UCSD-AML1 (cell line): ENCODE results near the gene GFPT1.
A peak's percentile ranks its signal among the peaks of the same experiment; 100 is the strongest.

Source experiments
- DNase-seq: peaks from one replicate; lab custom pipeline; 2025; ENCODE audit not compliant: unreplicated experiment; lab: John Stamatoyannopoulos, UW

The GFPT1 gene

DNA sequence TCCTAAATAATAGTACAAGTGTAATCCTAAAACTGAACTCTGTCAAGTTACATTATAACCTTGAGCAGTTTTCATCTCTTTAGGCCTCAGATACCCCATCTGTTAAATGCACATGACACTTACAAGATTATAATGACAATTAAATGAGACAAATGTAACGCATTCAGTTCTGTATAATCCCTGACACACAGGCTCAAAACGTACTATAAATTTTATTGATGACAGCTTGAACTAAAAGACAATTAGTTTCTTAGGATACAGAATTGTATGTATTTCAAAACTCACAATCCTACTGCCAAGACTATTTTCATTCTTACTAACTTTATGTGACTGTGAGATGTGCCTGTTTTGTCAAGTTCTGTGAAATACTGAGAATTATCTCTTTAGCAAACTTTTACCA lies 56.2 kb downstream of the GFPT1 start:
- DNase-seq = no peak

DNA sequence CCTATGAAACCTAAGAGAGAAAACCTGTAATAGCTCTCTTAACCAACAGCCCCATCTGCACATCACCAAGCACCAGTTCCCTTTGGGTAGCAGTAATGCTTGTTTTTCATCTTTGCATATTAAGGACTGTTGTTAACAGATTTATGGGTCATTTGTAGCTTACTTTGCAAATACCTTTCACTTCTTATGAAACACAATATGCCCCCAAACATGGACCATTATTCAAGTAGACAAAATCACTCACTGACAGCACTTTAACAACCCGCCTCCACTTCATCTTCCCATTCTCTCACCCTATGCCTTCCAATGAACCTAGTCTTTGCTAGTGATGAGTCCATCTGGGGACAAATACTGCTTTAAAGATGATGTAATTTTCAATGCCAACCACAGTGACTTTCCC lies 64.4 kb downstream of the GFPT1 start:
- no peak for DNase-seq

DNA sequence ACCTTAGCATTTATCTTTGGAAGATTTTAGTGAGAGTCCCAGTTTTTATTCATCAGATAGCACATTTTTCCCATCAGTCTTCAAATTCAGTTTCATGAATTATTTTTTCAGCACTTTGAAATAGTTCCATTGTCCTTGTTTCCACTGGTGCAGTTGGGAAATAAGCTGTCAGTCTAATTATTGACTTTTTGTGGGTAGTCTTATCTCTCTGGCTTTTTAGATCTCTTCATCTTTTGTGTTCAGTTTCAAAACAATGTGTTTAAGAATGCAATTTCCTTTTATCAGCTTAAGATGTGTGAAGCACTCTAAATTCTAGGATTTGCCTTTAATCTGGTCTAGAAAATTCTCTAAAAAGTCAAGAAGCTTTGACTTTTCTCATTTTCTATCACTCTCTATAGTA lies 70.5 kb downstream of the GFPT1 start:
- DNase-seq = no peak

DNA sequence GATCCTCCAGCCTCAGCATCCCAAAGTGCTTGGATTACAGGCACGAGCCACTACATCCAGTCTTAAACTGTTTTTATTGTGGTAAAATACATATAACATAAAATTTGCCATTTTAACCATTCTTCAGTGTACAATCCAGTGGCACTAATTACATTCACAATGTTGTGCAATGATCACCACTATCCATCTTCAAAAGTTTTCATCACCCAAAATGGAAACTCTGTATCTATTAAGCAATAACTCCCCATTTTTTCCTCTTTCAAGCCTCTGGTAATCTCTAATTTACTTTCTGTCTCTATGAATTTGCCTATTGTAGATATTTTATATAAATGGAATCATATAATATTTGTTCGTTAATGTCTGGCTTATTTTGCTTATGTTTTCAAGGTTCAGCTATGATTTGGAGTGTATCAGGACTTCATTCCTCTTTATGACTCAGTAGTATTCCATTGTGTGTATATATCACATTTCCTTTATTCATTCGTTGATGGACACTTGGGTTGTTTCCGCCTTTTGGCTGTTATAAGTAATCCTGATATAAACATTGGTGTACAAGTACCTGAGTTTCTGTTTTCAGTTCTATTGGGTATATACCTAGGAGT lies 71.8 kb downstream of the GFPT1 start:
- no peak for DNase-seq

DNA sequence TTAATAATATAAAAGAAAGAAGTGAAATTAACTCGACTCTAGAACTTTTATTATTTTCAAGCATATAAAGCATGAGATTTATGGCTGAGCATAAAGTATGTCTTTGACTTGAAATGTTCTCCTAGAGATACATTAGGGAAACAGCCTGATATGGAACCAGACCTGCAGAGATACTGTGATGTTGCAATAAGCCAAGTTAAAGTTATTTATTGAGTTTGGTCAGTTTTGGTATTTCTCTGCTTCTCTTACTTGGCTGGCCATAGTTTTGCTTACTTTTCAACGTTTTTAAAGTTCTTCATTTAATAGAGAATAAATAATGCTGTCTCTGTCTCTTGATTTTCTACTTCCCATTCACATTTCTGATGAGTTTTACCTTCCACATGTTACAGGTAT lies 76.0 kb downstream of the GFPT1 start:
- DNase-seq = no peak

DNA sequence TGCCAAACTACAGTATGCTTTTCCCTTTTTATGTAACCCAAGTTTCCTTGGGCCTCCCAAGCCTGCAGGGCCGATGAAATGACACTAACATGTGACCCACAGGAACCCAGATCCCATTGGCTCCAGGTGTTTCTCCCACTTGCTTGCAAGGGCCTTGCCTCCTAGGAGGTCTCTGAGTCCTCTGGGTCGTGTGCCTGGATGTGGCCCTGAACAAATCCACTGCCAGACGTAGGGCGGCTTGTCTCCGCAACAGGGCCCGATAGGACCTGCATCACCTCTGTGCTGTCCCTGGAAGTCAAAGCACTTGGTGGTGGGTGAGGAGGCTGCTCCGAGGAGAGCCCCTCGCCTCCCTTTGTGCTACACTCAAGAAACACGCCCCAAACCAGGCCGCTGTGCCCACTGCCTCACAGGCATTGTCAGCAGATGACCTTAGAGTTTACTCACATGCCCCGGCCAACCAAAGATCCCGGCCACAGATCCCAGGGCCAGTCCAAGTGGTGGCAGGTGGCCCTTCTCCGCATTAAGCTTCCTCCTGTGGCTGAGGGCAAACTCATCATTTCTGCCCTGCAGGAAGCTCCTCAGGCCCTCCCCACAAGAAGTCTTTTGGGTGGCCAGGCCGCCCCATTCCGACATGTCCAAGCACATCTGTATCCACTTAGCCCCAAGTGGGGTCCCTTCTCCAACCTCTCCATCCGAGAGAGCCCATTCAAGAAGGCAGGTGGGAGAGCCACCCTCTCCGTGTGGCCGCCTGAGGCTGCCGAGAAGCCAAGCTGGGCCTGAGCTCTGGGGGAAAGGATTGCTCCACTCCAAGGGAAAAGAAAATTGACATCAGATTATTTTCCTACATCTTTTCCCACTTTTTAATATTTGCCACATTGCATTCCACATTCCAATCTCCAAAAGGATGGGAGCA lies 76.7 kb downstream of the GFPT1 start:
- DNase-seq = no peak

DNA sequence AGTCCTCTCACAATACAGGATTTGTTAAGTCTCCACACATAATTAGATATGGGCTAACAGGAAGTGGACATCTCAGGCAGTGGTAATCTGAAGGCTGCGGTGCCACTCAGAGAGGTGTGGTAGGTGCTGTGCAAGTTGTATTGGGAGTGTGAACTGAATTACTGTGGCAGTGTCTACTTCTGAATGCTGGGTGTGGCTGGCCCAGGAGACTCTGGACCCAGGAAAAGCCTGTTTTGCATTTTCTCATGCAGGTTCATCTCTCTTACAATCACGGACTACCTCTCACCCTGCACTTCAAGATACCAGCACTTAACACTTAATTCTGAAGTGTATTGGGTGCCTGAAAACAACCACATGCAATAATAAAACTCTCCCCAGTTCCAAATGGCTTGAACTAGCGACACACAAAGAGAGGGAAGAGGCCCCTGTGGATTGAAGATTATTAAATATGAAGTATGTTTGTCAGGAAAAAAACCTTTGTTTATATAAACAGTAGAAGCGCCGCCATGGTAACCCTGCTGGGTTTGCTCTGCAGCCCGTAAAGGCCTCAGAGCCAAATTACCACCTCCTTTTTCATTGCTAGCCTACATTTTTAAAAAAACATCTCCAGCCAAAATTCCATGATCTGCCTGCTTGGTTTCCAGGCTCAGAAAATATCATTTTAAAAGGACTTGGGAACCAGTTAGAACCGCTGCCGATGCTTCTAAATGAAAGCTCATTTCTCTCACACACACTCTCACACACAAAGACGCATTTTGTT lies 77.5 kb downstream of the GFPT1 start:
- DNase-seq = no peak

DNA sequence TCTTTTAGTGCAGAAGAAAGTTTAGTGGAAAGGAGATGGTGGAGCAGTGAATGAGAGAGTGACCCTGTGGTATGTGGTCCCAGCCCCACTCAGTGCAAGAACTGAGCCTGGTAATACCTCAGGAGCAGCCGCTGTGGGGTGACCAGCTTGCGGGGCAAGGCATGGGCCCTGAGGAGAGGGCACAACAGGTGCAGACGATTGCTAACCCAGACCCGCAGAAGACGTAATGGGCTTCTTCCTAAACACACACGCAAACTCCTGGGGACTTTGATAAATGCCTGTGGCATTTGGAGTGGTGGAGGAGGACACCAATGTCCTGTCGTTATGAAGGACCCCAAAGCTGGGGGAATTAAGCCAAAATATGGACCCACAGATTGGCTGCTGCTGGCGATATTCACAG lies 78.7 kb downstream of the GFPT1 start:
- DNase-seq = no peak

DNA sequence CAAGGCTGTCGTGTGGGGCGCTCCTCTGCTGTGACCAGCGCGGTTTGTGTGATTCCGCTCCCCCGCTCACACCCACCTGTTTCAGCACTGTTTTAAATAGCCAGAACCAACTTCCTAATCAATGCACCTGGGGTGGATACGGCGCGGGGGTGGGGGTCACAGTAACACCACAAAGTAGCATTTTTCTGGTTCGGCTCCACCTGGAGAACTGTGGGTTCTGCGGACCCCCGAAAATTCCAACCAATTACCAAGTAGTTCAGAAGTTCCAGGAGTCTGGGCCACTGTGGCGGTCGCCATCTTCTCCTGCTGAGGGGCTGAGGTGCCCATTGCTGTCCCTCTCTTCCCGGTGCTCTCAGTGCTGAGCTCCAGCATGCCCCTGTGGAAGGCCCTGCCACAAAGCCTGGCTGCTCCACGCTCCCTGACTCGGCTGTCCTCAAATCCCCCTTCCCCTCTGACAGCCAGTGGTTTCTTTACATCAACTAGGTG lies 79.4 kb downstream of the GFPT1 start:
- no peak for DNase-seq

DNA sequence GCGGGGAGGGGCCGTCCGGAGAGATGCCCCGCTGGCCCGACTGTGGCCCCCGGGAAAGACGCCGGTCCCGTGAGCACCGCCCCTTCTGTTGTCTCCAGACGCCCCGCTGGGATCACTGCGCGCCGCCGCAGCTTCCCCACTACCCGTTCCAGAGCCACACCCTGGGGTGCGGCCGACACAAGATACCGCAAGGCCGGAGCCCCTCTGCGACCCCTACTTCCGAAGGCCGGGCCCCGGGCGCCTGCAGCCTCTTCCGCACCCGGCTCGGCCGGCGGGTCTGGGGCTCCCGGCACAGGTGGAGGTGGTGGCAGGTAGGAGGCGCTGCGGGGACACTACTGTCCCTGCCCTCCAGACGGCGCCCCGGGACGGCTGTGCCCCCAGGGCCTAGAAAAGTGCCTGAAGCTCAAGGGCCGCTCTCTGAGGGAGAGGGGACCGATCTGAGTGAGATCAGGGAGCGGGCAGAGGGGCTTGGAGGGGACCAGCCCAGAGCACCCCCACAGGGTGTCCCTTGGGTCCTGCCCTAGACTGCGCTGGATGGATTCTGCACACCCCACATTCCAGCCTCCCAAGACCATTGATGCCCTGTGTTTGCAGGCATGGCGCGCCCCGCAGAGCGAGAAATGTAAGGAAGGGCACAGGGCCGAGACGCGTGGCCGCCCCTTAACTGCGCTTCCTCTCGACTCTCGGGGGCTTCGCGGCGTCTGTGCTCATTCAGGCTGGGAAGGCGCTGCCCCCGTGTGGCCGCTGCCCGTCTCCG lies 80.0 kb downstream of the GFPT1 start:
- peak; percentile 67 for DNase-seq

DNA sequence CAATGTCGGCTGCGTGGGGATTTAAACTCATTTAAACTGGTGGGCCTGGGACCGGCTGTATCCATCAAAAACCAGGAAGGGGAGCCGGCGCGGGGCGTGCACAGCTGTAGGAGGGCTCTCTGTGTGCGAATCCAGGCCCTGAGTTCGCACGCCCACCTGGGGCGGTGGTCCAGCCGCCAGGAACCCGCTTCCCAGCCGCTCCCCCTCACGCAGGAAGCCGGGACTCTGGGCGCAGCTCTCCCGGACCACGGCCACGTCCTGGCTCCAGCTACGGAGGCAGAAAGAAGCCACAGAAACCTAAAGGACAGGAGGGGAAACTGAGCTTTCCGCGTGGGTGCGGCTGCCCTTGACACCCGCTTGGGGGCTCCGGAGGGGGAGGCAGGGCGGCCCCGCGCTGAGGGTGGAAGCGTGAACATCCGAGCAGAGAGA lies 80.6 kb downstream of the GFPT1 start:
- no peak for DNase-seq

DNA sequence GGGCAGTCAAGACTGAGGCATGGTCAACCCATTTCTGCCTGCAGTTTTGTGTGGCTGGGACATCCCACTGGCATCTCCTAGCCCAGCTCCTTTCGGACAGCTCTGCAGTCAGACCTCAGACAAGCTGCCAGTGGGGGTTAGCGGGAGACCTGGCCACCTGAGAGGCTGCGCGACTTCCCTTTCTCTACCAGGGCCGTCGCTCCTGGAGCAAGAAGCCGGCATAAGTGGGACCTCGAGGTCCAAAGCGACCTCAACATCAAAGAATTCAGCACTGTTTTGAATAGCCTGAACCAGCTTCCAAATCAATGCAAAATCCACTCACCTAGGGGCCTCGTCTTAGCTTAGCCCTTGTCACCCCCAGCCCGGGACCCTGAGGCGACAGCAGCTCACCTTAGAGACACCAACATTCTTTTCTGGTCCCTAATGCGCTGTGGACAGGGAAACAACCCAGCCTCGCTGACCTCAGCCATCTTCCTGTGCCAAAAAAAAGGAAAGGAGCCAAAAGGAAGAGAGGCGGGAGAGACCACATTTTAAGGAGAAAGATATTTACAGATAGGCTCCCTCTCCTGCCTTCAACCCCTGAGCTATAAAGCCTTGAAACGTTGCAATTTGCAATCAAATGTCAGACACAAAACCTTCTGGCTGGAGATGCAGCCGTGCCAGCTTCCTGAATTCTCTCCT lies 81.2 kb downstream of the GFPT1 start:
- no peak for DNase-seq

DNA sequence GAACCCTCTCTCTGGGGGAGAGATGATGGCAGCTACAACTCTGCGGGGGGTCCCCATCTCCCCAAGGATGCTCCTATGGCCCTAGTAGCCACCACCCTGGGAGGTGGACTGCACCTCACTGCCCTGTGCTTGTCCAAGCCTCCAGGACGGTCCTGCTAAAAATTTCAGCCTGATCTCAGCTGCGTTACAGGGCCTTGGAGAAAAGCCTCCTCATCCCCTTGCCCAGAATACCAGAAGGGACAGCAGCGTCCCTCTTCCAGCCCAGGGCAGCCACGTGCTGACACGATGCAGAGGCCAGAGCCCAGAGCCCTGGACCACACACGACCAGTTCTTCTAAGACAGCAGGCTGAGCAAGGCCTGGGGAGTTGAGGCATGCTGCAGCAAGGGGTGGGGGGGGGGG lies 81.9 kb downstream of the GFPT1 start:
- no peak for DNase-seq

DNA sequence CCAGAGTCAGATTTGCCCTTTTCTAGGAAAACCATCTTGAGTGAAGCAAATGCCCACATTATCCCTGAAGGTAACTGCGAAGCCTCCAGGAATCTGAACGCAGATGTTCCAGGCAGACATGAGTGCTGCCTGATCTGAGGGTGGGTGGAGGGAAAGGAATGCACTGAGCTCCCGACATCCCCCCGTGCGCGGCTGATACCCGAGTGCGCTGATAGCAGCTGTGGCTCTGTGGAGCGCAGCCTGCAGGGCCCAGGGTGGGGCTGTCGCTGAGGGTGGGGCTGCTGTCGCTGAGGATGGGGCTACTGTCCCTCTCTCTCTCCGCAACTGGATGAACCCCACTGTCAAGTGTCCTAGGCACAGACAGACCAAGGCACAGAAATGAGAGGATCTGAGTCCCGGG lies 82.4 kb downstream of the GFPT1 start:
- DNase-seq = no peak

DNA sequence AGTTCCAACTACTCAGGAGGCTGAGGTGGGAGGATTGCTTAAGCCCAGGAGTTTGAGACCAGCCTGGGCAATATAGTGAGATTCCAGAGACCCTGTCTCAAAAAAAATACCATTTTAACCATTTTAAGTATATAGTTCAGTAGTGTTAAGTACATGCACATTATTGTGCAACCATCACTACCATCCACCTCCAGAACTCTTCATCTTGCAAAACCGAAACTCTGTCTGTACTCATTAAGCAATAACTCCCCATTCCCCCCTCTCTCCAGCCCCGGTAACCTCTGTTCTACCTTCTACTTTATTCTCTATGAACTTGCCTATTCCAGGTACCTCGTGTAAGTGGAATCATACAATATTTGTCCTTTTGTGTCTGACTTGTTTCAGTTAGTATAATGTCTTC lies 86.4 kb downstream of the GFPT1 start:
- no peak for DNase-seq

DNA sequence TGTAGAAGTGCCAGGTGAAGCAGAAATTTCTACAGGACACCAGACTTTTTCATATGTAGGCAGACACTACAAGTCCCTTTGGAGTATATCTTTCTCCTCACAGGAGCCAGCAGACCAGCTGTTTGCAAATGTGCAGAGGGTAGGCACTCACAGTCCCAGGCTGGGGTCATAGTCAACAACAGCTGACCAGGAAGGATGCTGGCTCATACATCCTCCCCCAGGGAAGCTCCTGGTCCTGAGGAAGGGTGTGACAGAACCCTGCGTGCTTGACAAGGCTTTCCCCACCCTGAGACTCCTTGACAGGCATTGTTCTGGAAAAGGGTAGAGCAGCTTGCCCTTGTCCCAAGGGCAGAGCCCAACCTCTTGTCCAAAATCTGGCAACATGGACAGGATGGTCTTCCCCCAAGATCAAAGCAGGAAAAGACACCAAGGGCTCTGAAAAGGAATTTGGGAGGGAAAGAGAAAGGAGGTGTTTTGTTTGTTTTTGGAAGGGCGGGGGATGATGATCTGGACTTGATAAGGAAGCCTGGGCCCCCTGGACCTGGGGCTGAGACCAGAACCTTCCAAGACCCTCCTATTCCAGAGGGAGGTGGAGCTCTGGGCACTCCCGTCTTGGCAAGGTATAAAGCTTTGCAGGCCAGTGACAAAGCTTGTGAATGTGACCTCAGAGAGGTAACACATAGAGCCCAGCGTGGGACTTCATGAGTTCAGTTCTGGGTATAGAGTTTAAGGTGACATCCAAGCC lies 87.1 kb downstream of the GFPT1 start:
- DNase-seq = no peak

DNA sequence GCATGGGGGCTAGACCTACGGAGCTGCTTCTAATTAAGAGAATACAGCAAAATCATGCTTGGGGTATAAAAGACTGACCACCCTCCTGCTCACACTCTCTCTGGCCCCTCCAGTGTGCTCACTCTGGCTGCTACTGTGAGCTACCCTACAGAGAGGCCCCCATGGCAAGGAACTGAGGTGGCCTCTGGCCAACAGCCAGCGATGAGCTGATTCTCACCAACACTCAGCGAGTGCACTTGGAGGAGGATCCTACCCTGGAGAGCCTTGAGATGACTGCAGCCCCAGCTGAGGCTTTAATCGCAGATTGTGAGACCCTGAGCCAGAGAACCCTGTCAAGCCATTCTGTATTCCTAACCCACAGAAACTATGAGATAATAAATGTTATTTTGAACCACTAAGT lies 88.2 kb downstream of the GFPT1 start:
- DNase-seq = no peak

DNA sequence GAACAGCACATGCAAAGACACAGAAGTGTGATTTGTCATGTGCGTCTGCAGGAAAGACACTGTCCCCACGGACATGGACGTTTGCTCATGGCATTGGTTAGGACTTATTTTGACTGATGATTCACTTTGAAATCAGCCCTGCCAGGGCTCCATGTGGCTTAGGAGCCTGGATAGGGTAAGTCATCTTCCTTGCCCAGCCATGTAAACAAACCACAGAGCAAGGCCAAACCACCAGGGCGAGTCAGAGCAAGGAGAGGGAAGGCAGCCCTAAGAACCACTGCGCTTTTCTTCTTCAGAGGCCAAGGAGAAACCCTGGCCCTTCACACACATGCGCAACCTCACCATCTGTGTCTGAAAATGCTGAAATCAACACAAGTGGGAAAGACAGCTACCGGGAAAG lies 88.8 kb downstream of the GFPT1 start:
- DNase-seq = no peak

DNA sequence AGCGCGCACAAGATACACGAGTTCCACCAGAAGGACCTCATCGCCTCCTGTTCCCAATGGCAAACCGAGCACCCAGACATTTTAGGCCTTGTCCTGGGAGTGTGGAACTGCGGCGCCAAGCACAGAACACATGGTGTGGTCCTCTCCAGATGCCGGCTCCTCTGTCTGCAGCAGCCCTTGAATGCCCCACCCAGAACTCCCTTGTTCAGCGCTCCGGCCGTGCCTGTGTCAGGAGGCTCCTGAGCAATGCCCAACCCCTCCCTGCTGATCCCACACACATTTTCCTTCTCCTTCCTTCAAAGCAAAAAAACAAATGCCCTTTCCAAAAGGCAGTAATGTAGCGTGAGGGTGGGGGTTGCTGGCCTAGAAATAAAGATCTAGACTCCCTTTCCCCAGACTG lies 89.8 kb downstream of the GFPT1 start:
- no peak for DNase-seq

DNA sequence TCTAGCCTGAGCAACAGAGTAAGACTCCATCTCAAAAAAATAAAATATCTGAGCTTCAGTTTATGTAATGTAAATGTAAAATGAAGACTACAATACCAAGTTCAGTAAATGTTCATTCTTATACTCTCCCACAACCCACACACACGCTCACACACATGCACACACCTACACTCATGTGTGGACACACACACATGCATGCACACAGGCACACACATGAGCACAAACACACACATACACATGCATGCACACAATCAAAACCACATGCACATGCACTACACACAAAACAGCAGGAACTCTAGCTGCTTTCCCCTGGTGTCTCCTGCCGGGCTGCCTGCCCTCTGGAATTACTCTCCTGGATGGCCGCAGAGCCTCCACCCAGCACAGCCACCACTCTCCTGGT lies 90.6 kb downstream of the GFPT1 start:
- DNase-seq = no peak
